NCI-H1930 (cell line): Measurements from ENCODE around the gene PIK3CB.
"Not testable (repeated sequence)": the region's sequence is repeated elsewhere in the genome, so short reads cannot be mapped to it uniquely, and the experiment has no call there.

Experiments used
- DNase-seq, 2 experiments: peaks; one replicate each; lab custom pipeline; 2025; lab: John Stamatoyannopoulos, UW

PIK3CB gene

DNA sequence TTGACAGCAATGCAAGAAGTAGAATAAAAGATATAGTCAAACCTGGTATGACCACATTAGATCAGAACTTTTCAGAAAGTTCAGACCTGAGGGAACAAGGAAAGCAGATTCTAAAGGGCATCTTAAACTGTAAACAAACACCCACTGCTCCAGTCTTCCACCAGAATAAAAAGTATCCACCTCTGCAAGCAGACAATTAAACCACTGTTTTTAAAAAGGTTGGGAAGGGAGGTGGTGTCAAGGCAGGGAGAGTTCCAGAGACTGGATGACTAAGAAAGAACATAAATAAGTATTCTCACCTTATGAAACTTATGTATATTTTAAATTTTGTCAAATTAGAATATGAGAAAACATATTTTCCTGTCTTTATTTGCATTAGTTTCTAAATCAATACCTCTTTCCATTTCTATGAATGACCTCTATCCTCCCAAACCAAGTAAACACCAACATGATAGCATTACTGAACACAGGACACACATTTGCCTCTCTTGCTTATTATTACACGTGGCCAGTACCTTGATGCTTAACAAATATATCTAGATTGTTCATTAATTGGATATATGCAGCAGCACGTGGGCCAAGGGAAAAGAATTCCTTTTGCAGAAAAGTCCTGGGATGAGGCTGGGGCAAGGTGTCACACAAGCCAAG lies 31.6 kb downstream of the PIK3CB start:
- DNase-seq: no peak

DNA sequence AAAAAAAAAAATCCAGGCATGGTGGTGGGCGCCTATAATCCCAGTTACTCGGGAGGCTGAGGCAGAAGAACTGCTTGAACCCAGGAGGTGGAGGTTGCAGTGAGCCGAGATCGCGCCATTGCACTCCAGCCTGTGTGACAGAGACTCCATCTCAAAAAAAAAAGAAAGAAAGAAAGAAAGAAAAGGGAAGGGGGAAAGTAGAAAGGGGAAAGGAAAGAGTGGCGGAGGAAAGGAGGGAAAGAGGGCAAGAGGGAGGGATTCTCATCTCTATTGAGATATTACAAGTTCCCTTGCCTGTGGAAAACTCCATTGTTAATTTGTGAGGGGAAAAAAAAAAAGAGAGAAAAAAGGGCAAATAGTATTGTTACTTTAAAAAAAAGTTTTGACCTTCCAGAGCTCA lies 32.5 kb downstream of the PIK3CB start:
- not testable (repeated sequence) for DNase-seq

DNA sequence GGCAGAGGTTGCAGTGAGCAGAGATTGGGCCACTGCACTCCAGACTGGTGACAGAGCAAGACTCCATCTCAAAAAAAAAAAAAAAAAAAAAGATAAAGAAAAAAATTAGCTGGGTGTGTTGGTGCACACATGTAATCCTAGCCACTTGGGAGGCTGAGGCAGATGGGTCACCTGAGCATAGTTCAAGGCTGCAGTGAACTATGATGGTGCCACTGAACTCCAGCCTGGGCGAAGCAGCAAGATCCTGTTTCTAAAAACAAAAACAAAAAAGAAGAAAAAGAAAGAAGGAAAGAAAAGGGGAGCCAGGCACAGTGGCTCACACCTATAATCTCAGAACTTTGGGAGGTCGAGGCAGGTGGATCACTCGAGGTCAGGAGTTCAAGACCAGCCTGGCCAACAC lies 32.9 kb downstream of the PIK3CB start:
- DNase-seq: no peak

DNA sequence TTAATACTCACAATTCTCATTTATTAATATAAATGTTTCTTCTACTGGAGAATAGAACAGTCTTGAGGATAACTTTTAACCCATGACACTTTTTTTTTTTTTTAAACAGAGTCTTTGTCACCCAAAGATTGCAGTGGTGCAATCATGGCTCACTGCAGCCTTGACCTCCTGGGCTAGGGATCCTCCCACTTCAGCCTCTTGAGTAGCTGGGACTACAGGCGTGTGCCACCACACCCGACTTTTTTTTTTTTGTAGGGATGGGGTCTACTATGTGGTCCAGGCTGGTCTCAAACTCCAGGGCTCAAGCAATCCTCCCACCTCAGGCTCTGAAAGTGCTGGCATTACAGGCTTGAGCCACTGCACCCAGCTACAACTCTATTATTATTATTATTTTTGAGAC lies 34.5 kb downstream of the PIK3CB start:
- no peak for DNase-seq

DNA sequence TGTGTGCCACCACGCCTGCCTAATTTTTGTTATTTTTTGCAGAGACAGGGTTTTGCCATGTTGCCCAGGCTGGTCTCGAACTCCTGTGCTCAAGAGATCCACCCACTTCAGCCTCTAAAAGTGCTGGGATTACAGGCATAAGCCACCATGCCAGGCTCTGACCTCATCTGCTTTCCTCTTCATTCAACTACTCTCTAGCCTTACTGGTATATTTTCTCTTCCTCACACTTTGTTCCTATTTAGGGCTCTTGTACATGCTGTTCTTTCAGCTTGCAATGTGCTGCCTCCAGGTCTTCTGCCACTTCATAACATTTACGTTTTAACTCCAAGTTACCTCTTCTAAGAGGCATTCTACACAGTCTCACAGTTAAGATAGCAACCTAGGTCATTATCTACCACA lies 34.9 kb downstream of the PIK3CB start:
- no peak for DNase-seq

DNA sequence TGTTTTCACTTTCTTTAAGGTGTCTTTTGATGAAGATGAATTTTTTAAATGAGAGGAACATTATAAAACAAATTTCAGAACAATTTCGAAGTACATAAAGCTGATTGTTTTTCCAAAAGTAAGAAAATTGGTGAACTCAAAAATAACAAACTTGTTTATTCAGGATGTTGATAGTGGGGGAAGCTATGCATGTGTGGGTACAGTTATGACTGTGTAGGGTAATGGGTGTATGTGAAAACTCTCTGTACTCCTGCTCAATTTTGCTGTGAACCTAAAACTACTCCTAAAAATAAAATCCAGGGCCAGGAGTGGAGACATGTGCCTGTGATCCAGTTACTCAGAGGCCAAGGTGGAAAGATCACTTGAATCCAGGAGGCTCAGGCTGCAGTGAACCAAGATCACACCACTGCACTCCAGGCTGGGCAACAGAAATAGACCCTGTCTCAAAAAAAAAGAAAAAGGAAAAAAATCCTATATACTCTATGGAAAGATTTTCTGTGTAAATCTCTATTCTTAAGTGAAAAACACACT lies 37.2 kb downstream of the PIK3CB start:
- no peak for DNase-seq

DNA sequence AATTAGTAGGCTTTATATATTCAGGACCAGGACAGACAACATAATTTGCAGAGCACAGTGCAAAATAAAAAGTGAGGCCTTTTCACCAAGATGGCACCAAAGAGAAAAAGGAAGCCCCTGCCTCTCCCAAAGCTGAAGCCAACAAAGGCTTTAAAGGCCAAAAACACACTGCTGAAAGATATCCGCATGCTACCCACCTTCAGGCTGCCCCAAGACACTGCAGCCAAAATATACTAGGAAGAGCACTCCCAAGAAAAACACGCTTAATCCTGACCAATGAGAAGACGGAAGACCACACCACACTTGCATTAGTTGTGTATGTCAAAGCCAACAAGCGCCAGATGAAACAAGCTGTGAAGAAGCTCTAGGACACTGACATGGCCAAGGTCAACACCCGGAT lies 38.0 kb downstream of the PIK3CB start:
- DNase-seq: no peak

DNA sequence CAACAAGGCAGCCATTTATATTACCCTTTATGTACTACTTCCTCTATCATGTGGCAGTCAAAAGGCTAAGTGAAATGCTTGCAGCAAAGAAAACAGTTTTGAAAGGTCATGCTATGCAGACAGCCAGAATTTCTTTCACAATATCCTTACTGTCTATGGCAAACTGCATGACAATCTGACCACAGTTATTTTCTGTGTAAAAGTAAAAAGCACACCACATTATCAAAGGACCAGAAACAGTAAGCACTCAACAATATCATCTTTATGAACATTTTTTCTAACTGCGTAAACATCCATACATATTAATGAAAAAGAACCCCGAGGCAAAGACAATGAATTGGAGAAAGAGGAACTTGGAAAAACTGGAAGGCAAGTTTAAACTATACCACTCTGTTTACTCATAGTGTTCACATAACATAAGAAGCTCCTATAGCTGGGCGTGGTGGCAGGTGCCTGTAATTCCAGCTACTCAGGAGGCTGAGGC lies 47.9 kb downstream of the PIK3CB start:
- no peak for DNase-seq

DNA sequence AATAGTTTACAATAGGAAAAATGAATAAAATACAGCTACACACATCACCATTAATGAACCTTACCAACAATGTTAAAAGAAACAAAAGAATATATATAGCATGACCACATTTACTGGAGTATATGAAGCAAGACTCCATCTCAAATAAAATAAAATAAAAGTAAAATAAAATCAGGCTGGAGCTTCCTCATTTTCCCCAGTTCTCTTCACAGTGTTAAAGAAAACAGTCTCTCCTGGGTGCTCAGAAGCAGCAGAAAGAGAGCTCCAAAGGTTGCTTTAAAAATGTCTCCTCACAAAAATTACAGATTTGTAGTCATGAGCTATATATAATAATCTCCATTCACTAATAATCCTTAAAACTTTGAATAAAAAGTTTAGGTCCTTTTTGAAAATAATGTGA lies 48.8 kb downstream of the PIK3CB start:
- DNase-seq: no peak

DNA sequence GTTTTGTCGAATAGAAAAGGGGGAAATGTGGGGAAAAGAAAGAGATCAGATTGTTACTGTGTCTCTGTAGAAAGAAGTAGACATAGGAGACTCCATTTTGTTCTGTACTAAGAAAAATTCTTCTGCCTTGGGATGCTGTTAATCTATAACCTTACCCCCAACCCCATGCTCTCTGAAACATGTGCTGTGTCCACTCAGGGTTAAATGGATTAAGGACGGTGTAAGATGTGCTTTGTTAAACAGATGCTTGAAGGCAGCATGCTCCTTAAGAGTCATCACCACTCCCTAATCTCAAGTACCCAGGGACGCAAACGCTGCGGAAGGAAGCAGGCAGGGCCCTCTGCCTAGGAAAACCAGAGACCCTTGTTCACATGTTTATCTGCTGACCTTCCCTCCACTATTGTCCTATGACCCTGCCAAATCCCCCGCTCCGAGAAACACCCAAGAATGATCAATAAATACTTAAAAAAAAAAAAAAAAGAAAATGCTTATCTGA lies 49.3 kb downstream of the PIK3CB start:
- DNase-seq: not testable (repeated sequence)

DNA sequence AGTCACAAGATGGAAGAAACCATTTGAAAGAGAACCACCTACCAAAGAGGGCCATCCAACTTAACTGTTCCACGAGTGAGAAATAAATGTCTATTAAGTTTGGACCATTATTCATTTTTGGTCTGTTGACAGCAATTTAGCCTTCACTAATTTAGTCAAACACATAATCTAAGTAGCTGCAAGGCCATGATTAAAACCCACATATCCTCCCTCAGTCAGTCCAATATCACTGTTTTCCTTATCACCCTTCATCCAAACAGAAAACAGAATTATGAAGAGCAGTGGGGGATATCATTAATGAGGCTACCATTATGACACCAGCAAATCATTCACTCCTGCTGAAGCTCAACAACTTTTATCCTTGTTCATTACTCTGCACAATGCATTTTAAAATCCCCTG lies 52.0 kb downstream of the PIK3CB start:
- DNase-seq: no peak

DNA sequence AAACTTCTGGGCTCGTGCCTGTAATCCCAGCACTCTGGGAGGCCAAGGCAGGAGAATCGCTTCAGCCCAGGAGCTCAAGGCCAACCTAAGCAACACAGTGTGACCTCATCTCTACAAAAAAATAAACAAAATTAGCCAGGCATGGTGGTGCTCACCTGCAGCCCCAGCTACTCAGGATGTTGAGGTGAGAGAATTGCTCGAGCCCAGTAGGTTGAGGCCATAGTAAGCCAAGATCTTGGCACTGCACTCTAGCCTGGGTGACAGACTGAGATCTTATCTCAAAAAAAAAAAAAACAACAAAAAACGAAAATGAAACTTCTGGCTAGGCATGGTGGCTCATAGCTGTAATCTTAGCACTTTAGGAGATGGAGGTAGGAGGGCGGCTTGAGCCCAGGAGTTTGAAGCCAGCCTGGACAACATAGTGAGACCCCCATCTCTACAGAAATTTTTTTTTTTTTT lies 53.7 kb downstream of the PIK3CB start:
- DNase-seq: no peak

DNA sequence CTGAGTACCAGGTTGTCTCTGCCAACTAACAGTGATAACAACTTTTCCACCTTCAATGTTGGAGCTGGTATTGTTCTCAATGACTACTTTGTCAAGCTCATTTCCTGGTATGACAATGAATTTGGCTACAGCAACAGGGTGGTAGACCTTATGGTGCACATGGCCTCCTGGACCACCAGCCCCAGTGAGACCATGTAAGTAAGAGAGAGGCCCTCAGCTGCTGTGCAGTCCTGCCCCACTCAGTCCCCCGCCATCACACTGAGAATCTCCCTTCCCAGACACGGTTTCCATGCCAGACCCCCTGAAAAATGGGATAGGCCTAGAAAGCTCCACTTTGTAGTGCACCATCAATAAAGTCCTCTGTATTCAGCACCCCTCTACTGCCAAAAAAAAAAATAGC lies 56.1 kb downstream of the PIK3CB start:
- no peak for DNase-seq

DNA sequence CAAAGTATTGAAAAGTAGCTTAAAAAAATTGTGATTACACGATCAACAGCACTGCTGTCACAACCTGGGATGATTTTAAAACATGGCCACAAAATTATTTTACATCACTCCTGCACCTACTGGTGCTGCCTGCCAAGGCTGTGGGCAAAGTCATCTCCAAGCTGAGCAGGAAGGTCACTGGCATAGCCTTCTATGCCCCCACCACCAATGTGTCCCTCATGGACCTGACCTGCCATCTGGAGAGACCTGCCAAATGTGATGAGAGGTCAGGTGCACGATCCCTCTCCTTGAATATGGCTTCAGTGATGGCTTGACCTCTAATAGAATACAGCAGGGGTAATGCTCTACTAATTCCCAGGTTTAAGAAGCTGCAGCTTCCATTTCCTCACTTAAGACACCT lies 57.8 kb downstream of the PIK3CB start:
- no peak for DNase-seq

DNA sequence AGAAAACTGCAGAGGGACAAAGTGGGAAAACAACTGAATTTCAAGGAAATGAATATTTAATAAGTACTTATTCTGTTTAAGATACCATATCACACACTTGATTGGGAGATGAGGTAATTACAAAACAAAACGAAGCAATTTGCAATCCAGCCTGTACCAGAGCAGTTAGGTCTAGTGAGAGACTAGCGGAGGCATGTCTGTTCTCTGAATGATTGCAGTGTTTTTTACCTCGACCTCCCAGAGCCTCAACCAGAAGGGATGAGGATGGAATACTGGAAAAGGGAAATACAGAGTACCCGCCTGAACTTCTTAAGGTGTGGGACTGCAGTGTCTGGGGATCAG lies 59.5 kb downstream of the PIK3CB start:
- no peak for DNase-seq

DNA sequence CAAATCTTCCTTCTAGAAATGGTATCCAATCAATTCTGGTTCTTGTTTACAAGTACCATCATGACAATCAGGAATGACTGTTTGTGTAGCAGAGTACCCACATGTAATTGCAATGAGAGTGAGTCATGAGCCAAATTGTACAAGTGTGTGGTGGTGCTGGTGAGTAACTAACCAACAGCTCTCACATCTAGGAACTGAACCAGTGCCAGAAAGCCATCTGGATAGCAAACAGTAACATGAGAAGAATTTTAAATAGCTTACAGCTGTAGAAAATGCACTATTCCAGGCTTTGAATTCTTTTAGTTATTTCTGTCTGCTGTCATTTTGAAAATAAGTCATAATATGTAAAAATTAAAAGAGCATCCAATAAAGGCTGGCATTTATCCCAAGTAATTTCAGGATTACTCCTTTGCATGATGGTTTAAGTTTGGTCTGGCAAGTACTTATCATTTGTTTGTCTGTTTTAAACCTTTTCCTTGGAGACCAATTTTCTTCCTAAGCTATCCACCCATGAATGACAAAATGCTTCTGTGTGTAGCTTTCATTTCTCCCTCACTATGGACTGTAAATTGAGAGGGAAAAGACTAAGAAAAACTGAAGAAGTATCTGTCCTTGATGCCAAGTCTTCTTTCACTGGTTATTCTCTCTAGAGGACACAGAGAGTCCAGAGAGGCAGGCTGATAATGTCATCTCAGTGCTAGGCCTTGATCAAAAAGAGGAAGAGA lies 60.0 kb downstream of the PIK3CB start:
- DNase-seq: peak; percentile 85 to 90

DNA sequence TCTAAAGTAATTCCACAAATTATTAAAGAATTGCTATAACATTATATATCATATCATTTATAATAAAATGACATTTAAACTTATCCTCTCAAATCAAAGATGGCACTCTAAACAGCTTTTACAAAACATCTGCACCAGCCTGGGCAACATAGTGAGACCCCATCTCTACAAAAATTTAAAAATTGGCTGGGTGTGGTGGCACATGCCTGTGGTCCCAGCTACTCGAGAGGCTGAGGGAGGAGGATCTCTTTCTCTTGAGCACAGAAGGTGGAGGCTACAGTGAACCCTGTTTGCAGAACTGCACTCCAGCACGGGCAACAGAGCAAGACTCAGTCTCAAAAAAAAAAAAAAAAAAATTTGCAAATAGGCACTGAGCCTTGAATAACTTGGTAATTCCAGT lies 63.1 kb downstream of the PIK3CB start:
- no peak for DNase-seq

DNA sequence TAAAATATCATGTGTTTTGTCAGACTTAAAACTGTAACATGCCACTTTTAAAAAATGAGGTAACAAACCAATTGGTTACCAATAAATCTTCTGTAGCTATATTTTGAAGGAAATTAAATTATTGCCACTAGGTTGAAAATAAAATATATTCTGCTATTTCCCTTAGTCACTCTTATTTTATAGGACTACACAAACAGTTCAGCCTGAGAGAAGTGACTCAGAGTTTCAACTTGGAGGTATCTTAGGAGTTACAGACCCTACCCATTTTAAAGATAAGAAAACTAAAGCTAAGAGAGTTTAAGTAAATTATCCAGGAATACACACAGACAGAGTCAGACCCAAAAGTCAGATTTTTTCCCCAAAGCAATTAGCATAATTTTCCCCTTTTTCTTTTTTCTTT lies 65.1 kb downstream of the PIK3CB start:
- no peak for DNase-seq

DNA sequence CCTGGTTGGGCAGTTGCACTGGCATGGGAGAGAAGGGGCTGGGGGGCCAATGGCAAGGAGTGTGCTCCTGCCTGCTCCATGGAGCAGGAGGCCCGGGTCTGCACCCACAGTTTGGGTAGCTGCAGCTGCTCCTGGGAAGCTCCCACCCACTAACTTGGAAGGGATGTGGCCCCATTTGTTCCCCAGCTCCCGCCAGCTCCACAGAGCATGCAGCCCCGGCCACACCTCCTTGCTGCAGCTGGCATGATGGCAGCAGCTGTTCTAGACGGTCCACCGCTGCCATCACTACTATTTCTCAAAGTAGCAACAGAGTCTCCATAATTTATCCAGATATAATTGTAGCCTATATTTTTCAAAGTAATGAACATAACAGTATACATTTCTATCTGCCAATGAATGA lies 65.8 kb downstream of the PIK3CB start:
- DNase-seq: no peak

DNA sequence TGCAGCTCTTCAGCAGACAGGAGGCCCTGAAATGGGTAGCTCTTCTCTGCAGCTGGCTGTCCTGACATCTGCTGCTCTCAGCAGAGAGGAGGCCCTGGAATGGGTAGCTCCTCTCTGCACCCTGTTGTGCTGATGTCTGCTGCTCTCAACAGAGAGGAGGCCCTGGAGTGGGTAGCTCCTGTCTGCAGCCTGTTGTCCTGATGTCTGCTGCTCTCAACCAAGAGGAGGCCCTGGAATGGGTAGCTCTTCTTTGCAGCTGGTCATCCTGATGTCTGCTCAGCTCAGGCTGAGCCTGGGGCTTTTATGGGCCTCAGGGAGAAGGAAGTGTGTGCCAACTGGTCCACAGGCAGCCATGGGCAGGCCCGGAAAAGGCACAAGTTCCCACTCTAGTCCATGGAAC lies 66.6 kb downstream of the PIK3CB start:
- peak in 1 of 2 experiments; percentile 20 for DNase-seq

DNA sequence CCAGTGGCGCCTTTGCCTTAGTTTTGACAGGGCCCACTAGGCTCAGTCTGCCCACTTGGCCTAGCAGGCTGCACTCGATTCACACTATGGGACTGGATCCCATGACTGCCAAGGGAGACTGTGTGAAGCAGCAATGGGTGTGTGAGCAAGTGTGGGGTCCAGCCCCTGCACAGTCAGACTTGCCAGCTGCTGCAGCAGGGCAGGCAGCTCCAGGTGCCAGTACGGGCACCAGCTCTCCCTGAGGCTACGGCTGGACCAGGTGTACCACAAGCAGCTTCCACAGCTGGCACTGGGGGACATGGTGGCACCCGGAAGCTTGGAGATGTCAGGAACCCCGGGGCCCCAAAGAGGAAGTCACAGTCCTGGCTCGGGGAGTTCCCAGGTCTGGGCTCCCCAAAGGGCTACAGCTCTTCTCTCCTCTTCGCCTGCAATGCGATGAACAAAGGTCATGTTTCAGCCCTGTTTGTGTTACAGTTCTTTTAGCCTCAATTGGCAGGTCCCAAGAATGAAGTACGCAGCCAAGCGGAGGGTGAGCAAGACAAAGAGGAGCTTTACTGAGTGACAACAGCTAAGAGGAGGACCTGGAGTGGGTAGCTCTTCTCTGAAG lies 67.1 kb downstream of the PIK3CB start:
- no peak for DNase-seq

DNA sequence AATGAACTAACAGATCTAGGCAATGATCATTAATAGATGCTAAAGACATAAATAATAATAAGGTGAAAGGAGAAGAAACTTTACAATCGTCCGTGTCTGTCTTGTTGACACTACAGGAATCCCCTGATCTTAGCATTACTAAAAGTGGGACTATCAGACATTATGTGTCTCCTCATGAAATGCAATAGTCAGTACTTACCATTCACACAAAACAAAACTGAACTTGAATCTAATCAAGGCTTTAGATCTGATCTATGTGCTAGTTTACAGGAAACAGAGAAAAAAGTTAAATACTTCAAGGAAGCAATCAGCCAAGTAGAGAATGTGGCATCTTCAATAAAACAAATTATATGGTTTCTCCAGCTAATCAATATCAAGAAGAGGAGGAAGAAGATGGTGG lies 73.7 kb downstream of the PIK3CB start:
- no peak for DNase-seq

DNA sequence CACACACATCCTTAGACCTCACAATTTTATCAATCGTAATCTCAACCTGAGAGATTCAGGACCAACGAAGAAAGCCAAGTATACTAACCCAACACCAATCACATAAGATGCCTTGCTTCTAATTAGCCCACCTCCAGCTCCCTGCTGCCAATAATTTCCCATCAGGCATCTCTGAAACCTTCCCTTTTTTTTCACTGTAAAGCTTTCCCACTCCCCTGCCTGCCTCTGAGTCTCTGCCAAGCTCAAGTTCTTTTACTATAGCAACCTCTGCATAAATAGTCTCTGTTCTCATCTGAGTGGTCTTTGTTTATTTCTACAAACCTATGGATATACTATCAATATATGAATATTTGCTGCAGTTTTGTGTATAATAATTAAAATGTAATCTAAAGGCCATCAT lies 86.5 kb downstream of the PIK3CB start:
- no peak for DNase-seq
